Islet of Langerhans (tissue), 1 donor: ENCODE data around the gene TLR8.

Source experiments
- FAIRE-seq: peaks from one replicate; lab custom pipeline; 2011; peaks lifted over from hg19 to GRCh38; lab: Jason Lieb, UNC

TLR8 gene

DNA sequence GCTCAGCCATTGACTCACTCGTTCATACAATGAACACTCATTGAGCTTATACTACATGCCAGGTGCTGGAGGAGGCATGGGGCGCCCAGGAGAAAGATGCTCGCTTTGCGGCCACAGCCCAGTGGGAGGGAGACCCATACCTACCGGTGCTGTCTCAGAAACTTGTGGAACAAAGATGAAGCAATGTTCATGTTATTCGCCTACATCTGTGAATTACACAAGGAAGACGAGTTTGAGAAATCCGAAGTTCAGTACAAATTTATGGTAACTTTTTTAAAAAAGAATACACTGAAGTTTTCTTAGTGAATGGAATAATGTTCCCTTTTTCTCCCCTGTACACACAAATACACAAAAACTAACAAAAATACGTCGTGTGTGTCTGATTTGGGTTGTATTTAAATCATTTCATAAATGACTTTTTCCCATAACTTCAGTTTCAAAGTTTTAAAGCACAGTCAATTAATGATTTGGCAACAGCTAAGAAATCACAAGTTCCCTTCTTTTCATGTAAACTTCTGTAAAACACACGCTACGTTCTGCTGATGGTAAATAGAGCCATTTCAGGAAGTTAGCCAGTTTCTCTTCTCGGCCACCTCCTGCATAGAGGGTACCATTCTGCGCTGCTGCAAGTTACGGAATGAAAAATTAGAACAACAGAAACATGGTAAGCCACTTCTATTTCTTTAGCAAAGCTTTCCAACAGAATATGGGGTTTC, at the start of gene TLR8:
TSS of gene TLR8 (plus strand) at position 575 of the 716 bp plus-strand sequence. CDS start at position 662, 87 bp downstream.
- no peak for FAIRE-seq

DNA sequence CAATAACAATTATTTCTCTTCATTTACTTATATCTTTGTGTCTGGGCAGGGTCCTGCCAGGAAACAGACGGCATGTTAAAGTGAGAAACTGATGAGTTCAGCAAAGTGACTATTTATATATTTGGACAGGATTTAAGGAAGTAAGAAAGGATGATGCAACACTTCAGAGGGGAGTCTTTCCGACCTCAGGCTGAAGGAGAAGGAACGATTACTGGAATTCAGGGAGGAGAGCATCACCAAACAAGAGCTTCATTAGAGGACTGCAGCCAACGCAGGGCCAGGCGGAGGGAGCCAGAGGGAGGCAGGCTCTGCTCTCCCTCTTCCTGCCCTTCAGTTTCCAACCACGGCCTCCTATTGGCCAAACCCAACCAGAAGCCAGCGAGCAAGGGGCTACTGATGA, 41.1 kb upstream of the TLR8 start:
- no peak for FAIRE-seq

DNA sequence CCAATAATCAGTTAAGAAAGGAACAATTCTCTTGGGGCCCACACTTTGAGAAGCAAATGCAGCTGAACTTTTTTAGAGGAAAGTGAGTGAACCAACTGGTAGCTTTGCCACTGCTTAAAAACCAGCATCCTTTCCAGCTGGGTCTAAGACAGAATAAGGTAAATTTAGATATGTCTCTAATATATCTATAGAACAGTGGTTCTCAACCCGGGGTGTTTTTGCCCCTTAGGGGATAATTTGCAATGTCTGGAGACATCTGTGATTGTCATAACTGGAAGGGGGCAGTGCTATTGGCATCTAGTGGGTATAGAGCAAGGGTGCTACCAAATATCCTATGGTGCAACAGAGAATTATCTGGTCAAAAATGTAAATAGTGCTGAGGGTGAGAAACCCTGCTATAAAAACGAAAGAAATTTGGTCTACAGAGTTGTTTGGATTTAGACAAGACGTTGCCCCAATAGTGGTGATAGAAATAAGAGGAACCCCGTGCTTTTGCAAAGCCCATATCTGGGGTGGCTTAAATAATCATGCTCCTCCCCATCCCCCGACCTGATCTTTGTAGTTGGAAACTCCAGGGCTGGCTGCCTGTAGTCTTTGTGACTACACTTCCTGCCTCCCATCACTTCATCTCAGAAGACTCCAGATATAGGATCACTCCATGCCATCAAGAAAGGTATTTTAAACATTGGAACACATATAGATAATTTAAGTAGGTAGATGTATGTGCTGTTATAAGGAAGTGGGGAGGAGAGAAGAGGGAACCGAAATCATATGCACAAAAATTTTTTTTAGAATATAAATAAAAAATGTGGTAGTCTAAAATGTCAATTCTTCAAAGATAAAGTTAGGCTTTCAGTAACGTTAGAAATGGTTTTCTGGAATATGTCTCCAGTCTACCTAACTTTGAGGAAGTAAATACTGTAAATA, 39.7 kb upstream of the TLR8 start, which contains the start of gene TLR7:
TSS of gene TLR7 (plus strand) at position 622 of the 927 bp plus-strand sequence. CDS start 507 bp downstream, outside the sequence.
- FAIRE-seq: no peak

DNA sequence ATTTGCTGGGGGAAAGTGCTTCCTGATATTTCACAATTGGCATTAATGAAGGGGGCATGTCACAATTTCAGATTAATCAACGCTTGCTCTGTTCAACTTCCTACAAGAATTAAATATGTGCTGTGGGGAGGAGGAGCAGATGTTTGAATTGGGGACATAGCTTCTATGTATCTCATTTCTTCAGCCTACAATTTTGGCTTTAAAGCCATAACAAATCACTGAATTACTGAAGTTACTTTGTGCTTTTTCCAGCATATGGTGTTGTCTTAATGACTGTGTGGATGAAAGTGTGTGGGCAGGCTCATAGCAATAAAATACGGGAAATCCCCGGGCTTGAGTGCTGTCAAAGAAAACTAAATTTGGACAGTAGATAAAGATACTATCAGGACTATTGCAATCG, 38.7 kb upstream of the TLR8 start:
- no peak for FAIRE-seq

DNA sequence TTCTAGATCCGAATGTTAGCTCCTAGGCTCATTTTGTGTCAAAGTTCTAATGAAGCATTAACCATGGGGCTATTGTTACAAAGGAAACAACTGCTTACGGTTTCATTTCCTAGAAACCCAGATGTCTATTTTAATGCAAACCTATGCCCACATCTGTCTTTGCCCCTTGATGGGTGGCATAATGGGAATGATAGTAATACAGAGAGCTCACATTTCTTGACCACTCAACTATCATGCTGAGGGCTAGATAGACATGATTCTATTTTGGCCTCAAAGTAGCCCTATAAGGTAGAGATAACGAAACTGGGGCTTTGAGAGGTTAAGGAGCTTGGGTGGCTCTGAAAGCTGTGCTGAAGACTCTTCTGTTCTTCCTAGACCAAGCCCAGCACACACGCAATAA, 37.7 kb upstream of the TLR8 start:
- FAIRE-seq: no peak

DNA sequence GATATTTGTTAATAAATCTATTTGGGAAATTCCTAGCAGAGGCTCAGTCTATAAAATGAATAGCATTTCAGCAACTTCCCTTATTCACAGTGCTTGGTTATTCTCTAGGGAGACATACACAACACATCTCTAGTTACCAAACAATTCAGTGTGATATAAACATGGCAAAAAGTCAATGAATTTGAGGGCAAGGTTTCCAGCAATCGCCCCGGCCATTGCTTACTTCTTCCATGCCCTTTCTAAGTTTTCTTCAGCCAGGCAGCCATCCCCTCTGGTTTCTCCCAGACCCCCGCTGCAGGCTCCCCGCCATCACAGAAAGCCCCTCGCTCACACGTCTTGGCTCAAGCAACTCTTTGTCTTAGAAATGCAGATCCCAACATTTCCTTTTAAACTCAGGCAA, 35.2 kb upstream of the TLR8 start:
- no peak for FAIRE-seq

DNA sequence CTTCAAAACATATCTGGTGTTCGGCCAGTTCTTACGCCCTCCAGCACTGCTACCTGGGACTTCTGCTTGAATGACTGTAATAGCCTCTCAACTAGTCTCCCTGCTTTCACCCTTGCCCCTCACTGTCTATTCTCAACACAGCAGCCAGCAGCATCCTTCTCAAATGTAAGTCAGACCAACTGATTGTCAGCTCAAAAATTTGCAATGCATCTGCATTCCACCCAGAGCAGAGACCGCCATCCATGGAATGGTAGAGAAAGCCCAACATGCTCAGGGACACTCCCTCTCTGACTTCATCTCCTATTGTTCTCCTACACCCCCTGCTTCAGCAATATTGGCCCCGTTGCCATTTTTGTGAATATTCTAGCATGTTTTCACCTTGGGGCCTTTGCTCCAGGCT, 33.7 kb upstream of the TLR8 start:
- no peak for FAIRE-seq

DNA sequence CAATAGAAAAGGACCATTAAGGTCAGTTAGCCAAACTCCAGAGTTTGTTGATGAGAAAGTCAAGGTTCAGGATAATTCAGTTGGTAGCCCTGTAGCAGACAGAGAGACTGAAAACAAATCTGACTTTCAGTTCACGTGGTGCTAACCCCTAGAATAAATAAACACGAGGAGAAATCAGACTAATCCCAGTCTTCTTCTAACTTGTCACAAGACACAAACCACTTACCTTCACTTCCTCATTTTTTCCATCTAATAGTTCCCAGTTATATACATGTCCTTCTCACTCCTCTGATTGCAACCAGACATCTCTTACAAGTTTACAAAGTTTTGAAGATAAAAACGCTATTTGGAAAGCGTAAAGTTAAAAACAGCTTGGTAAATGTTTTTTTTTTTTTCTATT, 31.8 kb upstream of the TLR8 start:
- no peak for FAIRE-seq

DNA sequence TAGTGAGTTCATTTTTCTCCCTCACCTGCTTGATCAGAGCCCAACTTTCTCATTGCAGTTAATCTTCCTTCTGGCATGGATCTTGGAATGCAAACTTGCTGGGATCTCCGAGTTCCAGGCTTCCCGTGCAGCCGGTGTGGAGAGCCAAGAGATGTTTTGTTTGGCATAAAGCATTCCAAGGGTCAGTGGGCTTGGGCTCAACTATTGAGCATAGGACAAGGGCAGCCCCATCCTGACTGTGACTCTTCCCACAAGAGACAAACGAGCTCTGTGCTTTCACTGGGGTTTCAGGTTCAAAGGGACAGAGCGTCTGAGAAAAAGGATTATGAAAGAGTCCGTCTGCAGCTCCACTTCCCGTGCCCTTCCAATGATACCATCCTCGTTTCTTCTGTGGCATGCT, 29.0 kb upstream of the TLR8 start:
- FAIRE-seq: no peak

DNA sequence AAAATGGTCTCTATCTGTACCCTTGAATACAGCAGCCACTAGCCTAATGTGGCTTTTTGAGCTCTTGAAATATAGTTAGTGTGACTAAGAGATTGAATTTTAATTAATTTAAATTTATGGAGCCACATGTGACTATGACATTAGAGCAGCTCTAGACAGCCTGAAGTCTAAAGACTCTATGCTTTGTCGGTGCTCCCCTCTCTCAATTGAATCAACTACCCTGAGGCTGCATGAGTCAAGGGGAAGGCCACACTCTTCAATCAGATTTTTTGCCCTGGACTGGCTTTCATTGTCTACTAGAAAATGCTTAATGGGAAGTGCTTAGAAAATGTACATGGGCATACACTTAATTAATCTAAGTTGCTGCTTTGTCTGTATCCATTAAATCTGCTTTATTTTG, 27.9 kb upstream of the TLR8 start:
- no peak for FAIRE-seq

DNA sequence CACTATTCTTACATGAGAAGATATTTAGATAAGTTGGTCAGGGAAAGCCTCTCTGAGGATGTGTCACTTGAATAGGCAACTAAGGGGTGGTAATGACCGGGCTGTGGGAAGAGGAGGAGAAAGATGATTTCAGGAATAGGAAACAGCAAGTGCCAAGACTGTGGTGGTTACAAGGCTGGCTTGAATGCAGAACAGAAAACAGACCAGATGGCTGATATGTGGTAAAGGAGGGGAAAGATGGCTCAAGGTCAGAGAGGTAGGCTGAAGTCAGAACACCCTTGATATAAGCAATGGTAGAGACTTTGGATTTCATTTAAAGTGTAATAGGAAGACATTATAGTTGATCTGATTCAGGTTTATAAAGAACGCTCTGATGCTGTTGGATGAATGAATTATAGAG, 24.5 kb upstream of the TLR8 start:
- no peak for FAIRE-seq

DNA sequence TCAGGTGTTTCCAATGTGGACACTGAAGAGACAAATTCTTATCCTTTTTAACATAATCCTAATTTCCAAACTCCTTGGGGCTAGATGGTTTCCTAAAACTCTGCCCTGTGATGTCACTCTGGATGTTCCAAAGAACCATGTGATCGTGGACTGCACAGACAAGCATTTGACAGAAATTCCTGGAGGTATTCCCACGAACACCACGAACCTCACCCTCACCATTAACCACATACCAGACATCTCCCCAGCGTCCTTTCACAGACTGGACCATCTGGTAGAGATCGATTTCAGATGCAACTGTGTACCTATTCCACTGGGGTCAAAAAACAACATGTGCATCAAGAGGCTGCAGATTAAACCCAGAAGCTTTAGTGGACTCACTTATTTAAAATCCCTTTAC, 20.9 kb upstream of the TLR8 start:
- FAIRE-seq: no peak

DNA sequence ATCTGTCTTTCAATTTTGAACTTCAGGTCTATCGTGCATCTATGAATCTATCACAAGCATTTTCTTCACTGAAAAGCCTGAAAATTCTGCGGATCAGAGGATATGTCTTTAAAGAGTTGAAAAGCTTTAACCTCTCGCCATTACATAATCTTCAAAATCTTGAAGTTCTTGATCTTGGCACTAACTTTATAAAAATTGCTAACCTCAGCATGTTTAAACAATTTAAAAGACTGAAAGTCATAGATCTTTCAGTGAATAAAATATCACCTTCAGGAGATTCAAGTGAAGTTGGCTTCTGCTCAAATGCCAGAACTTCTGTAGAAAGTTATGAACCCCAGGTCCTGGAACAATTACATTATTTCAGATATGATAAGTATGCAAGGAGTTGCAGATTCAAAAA, 19.9 kb upstream of the TLR8 start:
- no peak for FAIRE-seq

DNA sequence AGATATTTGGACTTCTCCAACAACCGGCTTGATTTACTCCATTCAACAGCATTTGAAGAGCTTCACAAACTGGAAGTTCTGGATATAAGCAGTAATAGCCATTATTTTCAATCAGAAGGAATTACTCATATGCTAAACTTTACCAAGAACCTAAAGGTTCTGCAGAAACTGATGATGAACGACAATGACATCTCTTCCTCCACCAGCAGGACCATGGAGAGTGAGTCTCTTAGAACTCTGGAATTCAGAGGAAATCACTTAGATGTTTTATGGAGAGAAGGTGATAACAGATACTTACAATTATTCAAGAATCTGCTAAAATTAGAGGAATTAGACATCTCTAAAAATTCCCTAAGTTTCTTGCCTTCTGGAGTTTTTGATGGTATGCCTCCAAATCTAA, 19.3 kb upstream of the TLR8 start:
- no peak for FAIRE-seq

DNA sequence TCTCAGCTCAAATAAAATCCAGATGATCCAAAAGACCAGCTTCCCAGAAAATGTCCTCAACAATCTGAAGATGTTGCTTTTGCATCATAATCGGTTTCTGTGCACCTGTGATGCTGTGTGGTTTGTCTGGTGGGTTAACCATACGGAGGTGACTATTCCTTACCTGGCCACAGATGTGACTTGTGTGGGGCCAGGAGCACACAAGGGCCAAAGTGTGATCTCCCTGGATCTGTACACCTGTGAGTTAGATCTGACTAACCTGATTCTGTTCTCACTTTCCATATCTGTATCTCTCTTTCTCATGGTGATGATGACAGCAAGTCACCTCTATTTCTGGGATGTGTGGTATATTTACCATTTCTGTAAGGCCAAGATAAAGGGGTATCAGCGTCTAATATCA, 18.7 kb upstream of the TLR8 start:
- FAIRE-seq: no peak

DNA sequence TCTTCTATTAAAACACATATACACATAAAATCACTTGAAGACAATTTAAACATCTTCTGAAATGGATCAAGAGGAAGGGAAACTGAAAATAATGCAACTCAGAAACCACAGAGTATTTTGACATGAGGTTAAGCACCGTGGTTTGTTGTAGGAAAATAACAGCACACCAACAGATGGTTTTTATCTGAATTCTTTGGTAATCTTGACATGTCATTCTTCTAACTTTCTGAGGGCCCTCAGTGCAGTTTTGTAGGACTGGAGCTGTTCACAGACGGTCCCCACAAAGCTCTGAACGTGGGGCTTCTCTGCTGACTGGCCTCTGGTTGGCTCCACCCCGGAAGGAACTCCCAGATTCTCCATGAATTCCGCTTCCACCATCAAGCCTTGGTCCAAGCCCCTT, 16.0 kb upstream of the TLR8 start:
- FAIRE-seq: no peak

DNA sequence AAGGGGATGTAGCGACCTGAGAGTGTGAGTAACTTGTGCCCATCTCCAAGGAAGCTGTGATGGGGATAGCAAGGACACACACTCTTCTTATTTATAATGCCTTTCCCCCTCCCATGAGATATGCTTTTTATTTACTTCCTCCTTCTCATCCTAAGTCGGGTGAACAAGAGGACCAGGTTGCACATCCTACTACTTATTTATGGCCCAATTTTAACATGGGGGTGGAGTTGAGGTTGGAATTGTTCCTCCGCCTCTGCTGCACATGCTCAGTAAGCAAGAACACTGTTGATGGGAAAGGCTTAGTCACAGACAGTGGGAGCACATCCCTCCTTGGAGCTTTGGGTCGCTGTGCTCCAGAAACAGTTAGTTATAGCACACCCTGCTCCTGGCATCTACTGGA, 15.2 kb upstream of the TLR8 start:
- no peak for FAIRE-seq

DNA sequence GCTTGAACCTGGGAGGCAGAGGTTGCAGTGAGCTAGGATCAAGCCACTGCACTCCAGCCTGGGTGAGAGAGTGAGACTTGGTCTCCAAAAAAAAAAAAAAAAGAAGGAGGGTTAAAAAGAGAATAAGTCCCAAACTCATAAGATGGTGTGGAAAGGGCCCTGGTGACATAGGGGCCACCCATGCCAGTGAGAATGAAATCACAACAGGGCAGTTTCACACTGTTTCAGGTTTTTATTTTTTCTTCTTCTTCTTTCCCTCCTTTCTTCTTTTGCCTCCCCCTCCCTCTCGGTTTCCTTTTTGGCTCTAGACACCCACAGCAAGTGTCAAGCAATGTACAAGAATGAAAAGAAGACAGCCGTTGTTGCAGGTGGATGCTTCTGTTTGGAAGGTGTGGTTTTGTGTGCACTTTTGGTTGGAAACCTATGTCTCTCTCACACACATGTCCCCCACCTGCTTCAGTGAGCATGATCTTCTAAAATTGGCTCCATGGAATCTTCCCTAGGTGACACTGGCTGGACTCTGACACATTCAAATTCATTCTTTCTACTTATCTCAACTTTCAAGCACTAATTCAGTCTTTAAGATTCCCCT, 14.4 kb upstream of the TLR8 start:
- no peak for FAIRE-seq

DNA sequence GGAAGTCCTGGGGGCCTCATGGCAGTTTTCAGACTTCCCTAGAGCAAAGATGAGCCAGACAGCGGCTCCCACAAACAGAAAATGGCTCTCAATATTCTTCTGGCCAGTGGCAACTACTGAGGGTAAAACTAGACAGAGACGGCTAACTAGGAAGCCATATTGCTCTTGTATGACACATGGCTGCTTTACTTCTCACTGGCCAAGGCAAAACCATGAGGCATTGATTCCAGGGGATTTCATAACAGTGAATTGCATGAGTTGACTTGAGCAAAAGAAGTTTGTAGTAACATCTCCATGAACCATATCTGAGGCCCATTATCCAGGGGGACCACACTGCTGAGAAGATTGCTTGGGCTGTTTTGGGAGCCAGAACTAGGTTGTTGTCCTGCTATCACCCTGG, 13.7 kb upstream of the TLR8 start:
- FAIRE-seq: no peak

DNA sequence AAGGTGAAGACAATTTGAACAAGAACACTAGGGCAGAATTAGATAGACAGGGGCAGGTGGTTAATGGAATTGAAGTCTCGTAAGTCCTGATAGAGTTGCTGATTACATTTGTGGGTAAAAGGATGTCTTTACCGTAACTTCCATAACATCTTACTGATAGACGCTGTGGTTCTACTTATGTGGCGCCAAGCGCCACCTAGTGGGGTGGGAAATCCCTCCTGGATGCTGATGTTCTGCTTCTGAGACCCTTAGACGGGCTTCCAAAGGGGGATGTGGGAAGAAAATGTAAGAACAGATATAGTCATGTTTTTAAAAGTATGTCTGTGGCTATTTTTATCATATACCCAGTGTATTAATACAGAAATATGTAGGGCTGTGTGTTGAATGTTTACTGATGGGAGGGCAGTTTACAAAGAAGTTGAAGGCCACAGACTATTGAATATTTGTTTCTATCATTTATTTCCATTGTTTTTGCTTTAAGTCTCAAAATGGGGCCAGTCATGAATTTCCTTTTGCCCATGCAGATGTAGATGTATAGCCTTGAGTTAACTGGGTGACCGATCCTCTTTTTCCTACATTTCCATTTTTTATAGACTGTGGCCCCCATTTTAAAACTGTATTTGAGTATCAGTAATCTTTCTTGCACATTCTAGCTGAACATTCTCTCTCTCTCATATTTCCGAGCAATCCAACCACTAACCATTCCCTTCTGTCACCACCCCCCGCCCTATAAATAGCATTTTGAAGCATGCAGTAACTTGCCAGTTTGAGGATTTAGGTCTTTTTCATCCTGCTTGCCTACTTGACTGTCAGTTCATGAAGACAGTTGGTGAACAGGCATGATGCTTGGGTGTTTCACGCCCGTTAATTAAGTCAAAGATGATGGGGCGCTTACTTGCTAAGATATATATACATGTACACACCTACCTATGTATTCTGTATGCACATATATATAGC, 12.1 kb upstream of the TLR8 start:
- no peak for FAIRE-seq

DNA sequence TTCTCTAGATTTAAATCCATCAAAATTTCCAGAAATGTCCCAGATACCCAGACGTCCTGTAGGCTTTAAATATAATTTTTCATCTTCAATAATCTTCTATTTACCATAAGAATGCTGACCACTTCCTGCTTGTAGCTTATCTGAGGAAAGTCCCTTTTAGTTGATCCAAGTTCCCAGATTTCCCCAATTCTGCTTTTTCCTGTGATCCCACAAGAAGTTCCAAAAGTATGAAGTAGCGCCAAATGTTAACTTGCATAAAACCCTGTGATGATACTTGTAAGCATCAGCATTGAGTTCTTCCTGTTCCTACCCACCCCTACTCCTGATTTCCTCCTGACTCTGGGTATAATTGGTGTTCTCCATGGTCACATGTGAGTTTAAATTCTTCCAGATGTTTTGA, 10.6 kb upstream of the TLR8 start:
- FAIRE-seq: no peak

DNA sequence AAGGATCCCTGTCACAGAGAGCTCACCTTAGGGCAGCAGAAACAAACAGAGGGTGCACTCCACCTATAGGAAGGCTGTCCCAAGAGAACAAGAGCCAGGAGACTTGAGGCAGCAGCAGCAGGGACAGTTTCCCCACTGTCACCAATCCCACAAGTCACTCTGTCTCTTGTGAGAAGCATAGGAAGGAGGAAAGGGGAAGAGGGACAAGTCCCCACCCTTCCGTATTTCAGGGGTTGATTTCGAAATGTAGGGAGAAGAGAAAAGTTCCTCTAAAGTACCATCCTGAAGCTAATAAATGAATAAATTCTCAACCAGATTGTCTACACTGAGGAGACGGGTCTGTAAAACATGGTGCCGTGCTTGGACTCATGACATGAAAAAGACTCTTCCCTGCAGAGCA, 9.5 kb upstream of the TLR8 start:
- no peak for FAIRE-seq
